ENCODE data around the gene UBE3D. TPM values are rescaled to one million over a fixed set of nuclear protein-coding genes. Genes with fewer than 3 reads are reported as not detected.

The UBE3D gene
- 5.5 and 6.0 TPM in 2 replicates for total RNA-seq (2021)
- percentile 55 among the genes with signal in this experiment for Bru-seq, nascent RNA
- BruChase-seq, experiment 1, labeled RNA remaining after a 2-hour chase: percentile 59 among the genes with signal in this experiment
- BruChase-seq, experiment 2, labeled RNA remaining after a 6-hour chase: percentile 41 among the genes with signal in this experiment
- long read RNA-seq, partial matches to known transcripts: 2 of 10 reads
- long read RNA-seq, other reads (novel, unspliced or antisense): 4 of 10 reads

- H3K27ac ChIP-seq: no peak within 1 kb of the TSS
- DNase-seq: peak; percentile 41 to 82
- H3K4me3 ChIP-seq: peak within 1 kb of the TSS; percentile 82
- peaks cover 28% of the 10 kb centered on the region for H3K79me2 ChIP-seq (ENCODE audit: low read depth)
- no peaks in the 10 kb centered on the region for H3K36me3 ChIP-seq (ENCODE audit: low read depth)
- peaks cover 12% of the 10 kb centered on the region for H3K4me1 ChIP-seq (replicated peaks; ENCODE audit: insufficient read depth)
- H3F3A ChIP-seq (ENCODE audit: insufficient read depth, low read depth): peaks cover 9% of the 10 kb centered on the region
- no peaks in the 10 kb centered on the region for H3K9me3 ChIP-seq (ENCODE audit: insufficient read depth, low read depth)
- no TSS peak for BruUV-seq (replicated peaks)
- POLR2A ChIA-PET (ENCODE audit: unreplicated experiment): no interaction called here
- intact Hi-C loops (cut with micrococcal nuclease; ENCODE audit: unreplicated experiment): loop anchor here (2.0 to 10.0 kb wide), 4 partner anchors 127 to 817 kb away; partner anchors contain the start of genes PGM3 and RWDD2A
- H3K4me2 ChIP-seq: peak within 1 kb of the TSS; percentile 88
- TF ChIP-seq CTCF (conservative IDR thresholded peaks at IDR 0.05): peak; percentile 82
- TF ChIP-seq EZH2 (IDR thresholded peaks at IDR 0.05; ENCODE audit: low read depth): no peak
- H2AFZ ChIP-seq: peak within 1 kb of the TSS; percentile 96
- no peaks in the 10 kb centered on the region for H3K27me3 ChIP-seq (ENCODE audit: insufficient read depth, low read depth)
- CTCF ChIA-PET: interaction anchor here (0.6 to 1.2 kb wide), 5 partner anchors 448 to 865 kb away, joined by 3 to 12 read pairs (median 4); no protein-coding TSS in a partner anchor
- H4K20me1 ChIP-seq (ENCODE audit: insufficient read depth): no peaks in the 10 kb centered on the region
- no peaks in the 10 kb centered on the region for H3K9me2 ChIP-seq (ENCODE audit: insufficient read depth)
Observed at GRCh38 chr6:83065511-83066192, at the start of gene UBE3D. TSS of gene UBE3D (minus strand) at chr6:83065841. CDS start at chr6:83065718, 123 bp downstream.

DNA sequence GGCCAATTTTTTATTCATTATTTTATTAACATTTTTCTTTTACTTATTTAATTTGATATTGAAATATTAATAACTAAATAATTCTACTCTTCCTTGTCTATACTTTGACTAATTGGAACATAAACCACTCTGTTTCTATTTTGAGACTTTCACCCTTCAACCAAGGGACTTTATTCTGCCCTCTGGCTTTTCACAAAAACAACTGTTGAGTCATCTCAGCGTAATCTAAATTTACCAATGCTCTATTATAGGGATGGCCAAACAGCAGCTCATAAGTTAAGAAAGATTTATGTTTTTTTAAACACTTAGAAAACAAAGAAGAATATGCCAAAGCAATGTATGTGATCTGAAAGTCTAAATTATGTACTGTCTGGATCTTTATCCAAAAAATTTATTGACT is 48.5 kb upstream of the UBE3D start:
- ChIA-PET POLR2A (ENCODE audit: unreplicated experiment) (no interaction called here), CTCF (no interaction called here)
- Histone ChIP-seq H3K4me2 (no peak overlapping the region), H3K27me3 (ENCODE audit: insufficient read depth, low read depth) (no peaks in the 10 kb centered on the region), H3K27ac (no peak overlapping the region), H2AFZ (no peak overlapping the region), H3K4me3 (no peak overlapping the region), H3F3A (ENCODE audit: insufficient read depth, low read depth) (no peaks in the 10 kb centered on the region), H4K20me1 (ENCODE audit: insufficient read depth) (no peaks in the 10 kb centered on the region), H3K4me1 (replicated peaks; ENCODE audit: insufficient read depth) (no peaks in the 10 kb centered on the region), H3K36me3 (ENCODE audit: low read depth) (no peaks in the 10 kb centered on the region), H3K9me2 (ENCODE audit: insufficient read depth) (no peaks in the 10 kb centered on the region), H3K79me2 (ENCODE audit: low read depth) (no peaks in the 10 kb centered on the region), H3K9me3 (ENCODE audit: insufficient read depth, low read depth) (no peaks in the 10 kb centered on the region)
- intact Hi-C loops (cut with micrococcal nuclease; ENCODE audit: unreplicated experiment): no loop called here
- BruUV-seq (replicated peaks): no TSS peak
- TF ChIP-seq EZH2 (IDR thresholded peaks at IDR 0.05; ENCODE audit: low read depth) (no peak), CTCF (conservative IDR thresholded peaks at IDR 0.05) (no peak)
- DNase-seq: no peak

- ChIA-PET CTCF (no interaction called here), POLR2A (ENCODE audit: unreplicated experiment) (no interaction called here)
- no peak for TF ChIP-seq CTCF (conservative IDR thresholded peaks at IDR 0.05)
- TF ChIP-seq EZH2 (IDR thresholded peaks at IDR 0.05; ENCODE audit: low read depth): no peak
- DNase-seq: no peak
- Histone ChIP-seq H3K4me1 (replicated peaks; ENCODE audit: insufficient read depth) (no peaks in the 10 kb centered on the region), H3K36me3 (ENCODE audit: low read depth) (no peaks in the 10 kb centered on the region), H2AFZ (no peak overlapping the region), H3K9me3 (ENCODE audit: insufficient read depth, low read depth) (no peaks in the 10 kb centered on the region), H3K4me2 (no peak overlapping the region), H4K20me1 (ENCODE audit: insufficient read depth) (no peaks in the 10 kb centered on the region), H3F3A (ENCODE audit: insufficient read depth, low read depth) (no peaks in the 10 kb centered on the region), H3K27ac (no peak overlapping the region), H3K4me3 (no peak overlapping the region), H3K9me2 (ENCODE audit: insufficient read depth) (no peaks in the 10 kb centered on the region), H3K27me3 (ENCODE audit: insufficient read depth, low read depth) (no peaks in the 10 kb centered on the region), H3K79me2 (ENCODE audit: low read depth) (no peaks in the 10 kb centered on the region)
- BruUV-seq (replicated peaks): no TSS peak
- intact Hi-C loops (cut with micrococcal nuclease; ENCODE audit: unreplicated experiment): no loop called here
Observed at GRCh38 chr6:83113258-83113657, 47.6 kb upstream of the UBE3D start.
